GM23338 (cell line): Measurements from ENCODE around the gene MGAT5.

ENCODE experiments used
- CREB1 ChIP-seq: fragments of 250-450 bp; sonication (Bioruptor Pico); IDR thresholded peaks from 2 replicates; pipeline ENCODE4 v1.5.0; 2020; ENCODE audit warnings: low read depth, mild to moderate bottlenecking, moderate library complexity
- EZH2 ChIP-seq: fragments of 200-600 bp; sonication (generic); IDR thresholded peaks from one replicate; pipeline ENCODE4 v1.8.0; 2017; ENCODE audit warnings: antibody characterized with exemption, mild to moderate bottlenecking, low read depth; ENCODE audit not compliant: unreplicated experiment
- EZH2phosphoT487 ChIP-seq: fragments of 200-600 bp; sonication (generic); IDR thresholded peaks from one replicate; pipeline ENCODE4 v1.8.1; 2018; ENCODE audit warnings: antibody characterized with exemption; ENCODE audit not compliant: unreplicated experiment
- JUNB ChIP-seq: IDR thresholded peaks from one replicate; pipeline ENCODE4 v1.6.1; 2016; ENCODE audit warnings: antibody characterized with exemption; ENCODE audit not compliant: unreplicated experiment
- NANOG ChIP-seq: IDR thresholded peaks from 2 replicates; pipeline ENCODE4 v1.6.1; 2016; ENCODE audit warnings: antibody characterized with exemption, borderline replicate concordance
- POLR2AphosphoS5 ChIP-seq: IDR thresholded peaks from 2 replicates; pipeline ENCODE4 v1.6.1; 2016; ENCODE audit warnings: antibody characterized with exemption, low read depth
- STAT1 ChIP-seq: IDR thresholded peaks from one replicate; pipeline ENCODE4 v1.6.1; 2016; ENCODE audit warnings: antibody characterized with exemption; ENCODE audit not compliant: unreplicated experiment
- ZNF331 ChIP-seq: fragments of 250-450 bp; sonication (Bioruptor Pico); IDR thresholded peaks from 2 replicates; pipeline ENCODE4 v1.5.0; 2020; ENCODE audit warnings: low read depth, mild to moderate bottlenecking, moderate library complexity
- TF ChIP-seq, protein P1 (sequence below): IDR thresholded peaks from one replicate; pipeline ENCODE4 v1.6.1; 2018; ENCODE audit warnings: antibody characterized with exemption; ENCODE audit not compliant: unreplicated experiment
- TF ChIP-seq, protein P2 (sequence below), 2 experiments: fragments of 200-600 bp in 1 of 2; sonication (generic) in 1 of 2; conservative IDR thresholded peaks; 2 replicates each; pipeline versions ENCODE4 v1.5.1 to v1.6.1; 2016 to 2017; ENCODE audit warnings: antibody characterized with exemption in 2 of 2, low read depth in 2 of 2, mild to moderate bottlenecking in 2 of 2, moderate library complexity in 1 of 2
- TF ChIP-seq, protein P3 (sequence below): IDR thresholded peaks from 2 replicates; pipeline ENCODE4 v1.6.1; 2016; ENCODE audit warnings: antibody characterized with exemption

DNA sequence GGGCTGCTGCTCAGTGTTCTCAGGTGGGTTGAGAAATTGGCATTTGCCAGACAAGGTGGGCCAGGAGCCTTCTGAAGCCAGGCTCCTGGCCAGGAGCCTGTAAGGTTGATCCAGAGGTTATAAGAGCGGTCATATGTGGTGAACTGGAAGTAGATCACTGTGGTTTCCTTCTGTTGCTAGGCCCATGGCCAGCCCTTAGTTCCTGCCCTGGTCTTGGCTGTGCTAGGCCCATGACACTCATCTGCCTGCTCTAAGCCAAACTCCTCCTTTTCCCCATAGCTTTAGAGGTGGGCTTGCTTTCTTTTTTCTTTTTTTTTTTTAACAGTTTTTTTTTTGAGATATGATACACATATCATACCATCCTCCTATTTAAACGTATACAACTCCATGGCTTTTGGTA is 5.0 kb upstream of the MGAT5 start:
- TF ChIP-seq EZH2 (no peak), POLR2AphosphoS5 (no peak), CREB1 (CRISPR knock-in tag) (no peak), EZH2phosphoT487 (no peak), JUNB (no peak), STAT1 (no peak), ZNF331 (CRISPR knock-in tag) (no peak), NANOG (no peak)
- TF ChIP-seq, protein P1, sequence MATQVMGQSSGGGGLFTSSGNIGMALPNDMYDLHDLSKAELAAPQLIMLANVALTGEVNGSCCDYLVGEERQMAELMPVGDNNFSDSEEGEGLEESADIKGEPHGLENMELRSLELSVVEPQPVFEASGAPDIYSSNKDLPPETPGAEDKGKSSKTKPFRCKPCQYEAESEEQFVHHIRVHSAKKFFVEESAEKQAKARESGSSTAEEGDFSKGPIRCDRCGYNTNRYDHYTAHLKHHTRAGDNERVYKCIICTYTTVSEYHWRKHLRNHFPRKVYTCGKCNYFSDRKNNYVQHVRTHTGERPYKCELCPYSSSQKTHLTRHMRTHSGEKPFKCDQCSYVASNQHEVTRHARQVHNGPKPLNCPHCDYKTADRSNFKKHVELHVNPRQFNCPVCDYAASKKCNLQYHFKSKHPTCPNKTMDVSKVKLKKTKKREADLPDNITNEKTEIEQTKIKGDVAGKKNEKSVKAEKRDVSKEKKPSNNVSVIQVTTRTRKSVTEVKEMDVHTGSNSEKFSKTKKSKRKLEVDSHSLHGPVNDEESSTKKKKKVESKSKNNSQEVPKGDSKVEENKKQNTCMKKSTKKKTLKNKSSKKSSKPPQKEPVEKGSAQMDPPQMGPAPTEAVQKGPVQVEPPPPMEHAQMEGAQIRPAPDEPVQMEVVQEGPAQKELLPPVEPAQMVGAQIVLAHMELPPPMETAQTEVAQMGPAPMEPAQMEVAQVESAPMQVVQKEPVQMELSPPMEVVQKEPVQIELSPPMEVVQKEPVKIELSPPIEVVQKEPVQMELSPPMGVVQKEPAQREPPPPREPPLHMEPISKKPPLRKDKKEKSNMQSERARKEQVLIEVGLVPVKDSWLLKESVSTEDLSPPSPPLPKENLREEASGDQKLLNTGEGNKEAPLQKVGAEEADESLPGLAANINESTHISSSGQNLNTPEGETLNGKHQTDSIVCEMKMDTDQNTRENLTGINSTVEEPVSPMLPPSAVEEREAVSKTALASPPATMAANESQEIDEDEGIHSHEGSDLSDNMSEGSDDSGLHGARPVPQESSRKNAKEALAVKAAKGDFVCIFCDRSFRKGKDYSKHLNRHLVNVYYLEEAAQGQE = no peak
- TF ChIP-seq, protein P2, sequence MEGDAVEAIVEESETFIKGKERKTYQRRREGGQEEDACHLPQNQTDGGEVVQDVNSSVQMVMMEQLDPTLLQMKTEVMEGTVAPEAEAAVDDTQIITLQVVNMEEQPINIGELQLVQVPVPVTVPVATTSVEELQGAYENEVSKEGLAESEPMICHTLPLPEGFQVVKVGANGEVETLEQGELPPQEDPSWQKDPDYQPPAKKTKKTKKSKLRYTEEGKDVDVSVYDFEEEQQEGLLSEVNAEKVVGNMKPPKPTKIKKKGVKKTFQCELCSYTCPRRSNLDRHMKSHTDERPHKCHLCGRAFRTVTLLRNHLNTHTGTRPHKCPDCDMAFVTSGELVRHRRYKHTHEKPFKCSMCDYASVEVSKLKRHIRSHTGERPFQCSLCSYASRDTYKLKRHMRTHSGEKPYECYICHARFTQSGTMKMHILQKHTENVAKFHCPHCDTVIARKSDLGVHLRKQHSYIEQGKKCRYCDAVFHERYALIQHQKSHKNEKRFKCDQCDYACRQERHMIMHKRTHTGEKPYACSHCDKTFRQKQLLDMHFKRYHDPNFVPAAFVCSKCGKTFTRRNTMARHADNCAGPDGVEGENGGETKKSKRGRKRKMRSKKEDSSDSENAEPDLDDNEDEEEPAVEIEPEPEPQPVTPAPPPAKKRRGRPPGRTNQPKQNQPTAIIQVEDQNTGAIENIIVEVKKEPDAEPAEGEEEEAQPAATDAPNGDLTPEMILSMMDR (conservative IDR thresholded peaks at IDR 0.05; ENCODE audit: low read depth in 2 of 2) = no peak
- TF ChIP-seq, protein P3, sequence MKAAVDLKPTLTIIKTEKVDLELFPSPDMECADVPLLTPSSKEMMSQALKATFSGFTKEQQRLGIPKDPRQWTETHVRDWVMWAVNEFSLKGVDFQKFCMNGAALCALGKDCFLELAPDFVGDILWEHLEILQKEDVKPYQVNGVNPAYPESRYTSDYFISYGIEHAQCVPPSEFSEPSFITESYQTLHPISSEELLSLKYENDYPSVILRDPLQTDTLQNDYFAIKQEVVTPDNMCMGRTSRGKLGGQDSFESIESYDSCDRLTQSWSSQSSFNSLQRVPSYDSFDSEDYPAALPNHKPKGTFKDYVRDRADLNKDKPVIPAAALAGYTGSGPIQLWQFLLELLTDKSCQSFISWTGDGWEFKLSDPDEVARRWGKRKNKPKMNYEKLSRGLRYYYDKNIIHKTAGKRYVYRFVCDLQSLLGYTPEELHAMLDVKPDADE = no peak
